DND-41 (cell line): Measurements from ENCODE around the gene MEF2C.
"Not testable (repeated sequence)": the region's sequence is repeated elsewhere in the genome, so short reads cannot be mapped to it uniquely, and the experiment has no call there.

Source experiments
- EZH2 ChIP-seq: IDR thresholded peaks from 3 replicates; pipeline ENCODE4 v1.6.1; 2012; ENCODE audit warnings: borderline replicate concordance, low read depth, mild to moderate bottlenecking, moderate library complexity, low read length, inconsistent platforms; ENCODE audit not compliant: severe bottlenecking
- TF ChIP-seq, protein P1 (sequence below): IDR thresholded peaks from 2 replicates; pipeline ENCODE4 v1.5.1; 2012; ENCODE audit warnings: borderline replicate concordance, low read length, moderate library complexity, mild to moderate bottlenecking; ENCODE audit not compliant: poor library complexity, severe bottlenecking; ENCODE audit errors: extremely low read depth

- TF ChIP-seq, protein P1, sequence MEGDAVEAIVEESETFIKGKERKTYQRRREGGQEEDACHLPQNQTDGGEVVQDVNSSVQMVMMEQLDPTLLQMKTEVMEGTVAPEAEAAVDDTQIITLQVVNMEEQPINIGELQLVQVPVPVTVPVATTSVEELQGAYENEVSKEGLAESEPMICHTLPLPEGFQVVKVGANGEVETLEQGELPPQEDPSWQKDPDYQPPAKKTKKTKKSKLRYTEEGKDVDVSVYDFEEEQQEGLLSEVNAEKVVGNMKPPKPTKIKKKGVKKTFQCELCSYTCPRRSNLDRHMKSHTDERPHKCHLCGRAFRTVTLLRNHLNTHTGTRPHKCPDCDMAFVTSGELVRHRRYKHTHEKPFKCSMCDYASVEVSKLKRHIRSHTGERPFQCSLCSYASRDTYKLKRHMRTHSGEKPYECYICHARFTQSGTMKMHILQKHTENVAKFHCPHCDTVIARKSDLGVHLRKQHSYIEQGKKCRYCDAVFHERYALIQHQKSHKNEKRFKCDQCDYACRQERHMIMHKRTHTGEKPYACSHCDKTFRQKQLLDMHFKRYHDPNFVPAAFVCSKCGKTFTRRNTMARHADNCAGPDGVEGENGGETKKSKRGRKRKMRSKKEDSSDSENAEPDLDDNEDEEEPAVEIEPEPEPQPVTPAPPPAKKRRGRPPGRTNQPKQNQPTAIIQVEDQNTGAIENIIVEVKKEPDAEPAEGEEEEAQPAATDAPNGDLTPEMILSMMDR, result not testable (repeated sequence)
- TF ChIP-seq EZH2, result not testable (repeated sequence)
These were observed 18.1 kb upstream of the MEF2C start for GRCh38 chr5:88901077-88901476.
